Mucosa of gallbladder (tissue), 1 donor: ENCODE measurements around the gene ERAL1. TPM values are rescaled to one million over a fixed set of nuclear protein-coding genes. Genes with fewer than 3 reads are reported as not detected.
"Not testable (repeated sequence)": the region's sequence is repeated elsewhere in the genome, so short reads cannot be mapped to it uniquely, and the experiment has no call there.

Experiments
- DNase-seq: peaks from one replicate; pipeline ENCODE4 v3.0.0-alpha.2; 2020; ENCODE audit warnings: low spot score
- total RNA-seq: library from RNA; stranded (reverse); gene quantifications from one replicate; pipeline ENCODE4 v1.2.1, GENCODE V29; 2021
- donor health status: DM: no; HTN: no; CAD: no.

ERAL1 gene
- total RNA-seq, 1 donor from 2014 or later: 33.6 TPM

DNA sequence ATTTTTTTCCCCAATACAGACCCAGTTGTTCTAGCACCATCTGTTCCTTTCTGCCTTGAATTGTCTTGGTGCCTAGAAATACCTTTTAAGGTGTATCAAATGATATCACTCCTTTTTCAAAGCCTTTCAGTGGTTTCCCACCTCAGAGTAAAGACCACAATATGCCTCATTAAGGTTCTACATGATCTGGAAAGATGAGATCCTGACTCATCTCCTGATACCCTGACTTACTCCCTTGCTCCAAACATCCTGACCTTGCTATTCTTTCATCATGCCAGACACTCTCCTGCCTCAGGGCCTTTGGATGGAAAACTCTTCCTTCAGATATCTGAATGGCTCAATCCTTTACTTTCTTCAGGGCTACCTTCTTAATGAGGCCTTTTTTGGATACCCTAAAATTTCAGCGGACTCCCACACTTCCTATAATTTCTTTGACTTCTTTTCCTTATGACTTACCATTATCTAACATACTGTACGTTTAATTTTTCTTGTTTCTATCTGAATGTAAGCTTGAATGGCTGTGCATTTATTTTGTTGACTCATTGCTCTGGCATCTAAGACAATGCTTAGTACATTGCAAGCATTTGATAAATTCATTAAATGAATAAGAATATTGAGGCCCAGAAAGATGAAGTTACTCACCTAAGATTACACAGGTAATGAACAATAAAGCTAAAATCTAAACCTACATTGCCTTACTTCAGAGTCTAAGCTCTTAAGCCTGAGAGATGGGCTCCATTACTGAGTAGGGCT lies 23.5 kb downstream of the ERAL1 start:
- no peak for DNase-seq

DNA sequence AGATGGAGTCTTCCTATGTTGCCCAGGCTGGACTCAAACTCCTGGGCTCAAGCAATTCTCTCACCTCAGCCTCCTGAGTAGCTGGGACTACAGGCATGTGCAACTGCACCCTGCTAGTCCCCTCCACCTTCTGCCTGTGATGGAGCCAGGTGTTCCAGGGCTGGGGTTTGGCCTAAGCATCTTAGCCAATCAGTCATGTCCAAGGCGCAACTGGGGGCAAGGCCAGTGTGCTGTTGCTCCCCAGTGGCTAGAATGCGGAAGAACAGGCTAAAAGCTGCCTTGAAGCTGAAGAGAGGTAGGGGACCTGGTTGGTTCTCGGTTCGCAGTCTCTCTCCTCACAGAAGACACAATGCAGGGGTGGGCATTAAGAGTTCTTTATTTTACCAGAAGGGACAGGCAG lies 24.2 kb downstream of the ERAL1 start:
- no peak for DNase-seq

DNA sequence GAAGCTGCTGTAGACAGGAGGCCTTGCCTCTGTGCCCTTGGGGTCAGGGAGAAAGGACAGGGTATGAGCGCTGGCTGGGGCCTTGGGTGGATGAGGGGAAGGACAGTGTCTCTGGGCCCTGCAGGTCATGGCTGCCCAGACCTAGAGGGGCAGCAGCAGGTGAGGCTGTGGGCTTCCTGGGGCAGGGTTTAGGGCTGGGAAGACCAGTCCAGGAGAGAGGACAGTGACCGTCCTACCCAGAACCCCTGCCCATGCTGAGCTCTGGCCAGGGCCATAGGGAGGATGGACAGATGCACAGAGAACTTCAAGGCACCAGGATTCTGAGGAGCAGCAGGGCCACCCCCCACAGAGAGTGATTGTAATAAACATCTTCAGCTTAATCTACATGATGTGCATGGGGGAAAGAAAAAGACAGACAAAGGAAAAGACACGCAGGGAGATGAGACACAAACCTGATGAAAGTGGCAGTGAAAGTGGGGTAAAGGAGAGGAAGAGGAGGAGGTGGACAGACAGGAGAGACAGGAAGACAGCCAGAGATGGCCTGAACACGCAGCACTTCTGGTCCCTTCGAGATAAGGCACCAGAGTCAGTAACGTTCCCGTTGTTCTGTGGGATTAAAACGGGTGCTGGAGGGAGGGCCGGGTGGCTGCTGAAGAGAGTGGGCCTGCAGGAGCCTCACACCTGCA lies 25.2 kb downstream of the ERAL1 start:
- DNase-seq: no peak

DNA sequence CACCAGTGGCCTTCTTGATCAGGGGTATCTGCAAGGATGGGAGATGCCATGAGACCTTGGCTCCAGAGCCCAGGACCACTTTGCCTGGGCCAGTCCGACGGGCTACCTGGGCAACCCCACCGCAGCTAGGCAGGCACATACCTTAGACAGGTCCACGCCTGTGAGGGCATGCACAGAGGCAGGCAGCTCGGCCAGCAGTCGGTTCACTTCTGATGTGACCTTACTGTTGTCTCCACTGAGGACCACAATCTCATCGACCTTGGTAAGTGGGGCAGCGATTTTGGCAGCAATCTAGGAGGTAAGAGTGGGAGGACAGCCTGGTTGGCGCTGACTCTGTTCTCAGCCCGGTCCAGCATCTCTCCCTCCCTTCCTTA lies 25.7 kb downstream of the ERAL1 start:
- DNase-seq: no peak

DNA sequence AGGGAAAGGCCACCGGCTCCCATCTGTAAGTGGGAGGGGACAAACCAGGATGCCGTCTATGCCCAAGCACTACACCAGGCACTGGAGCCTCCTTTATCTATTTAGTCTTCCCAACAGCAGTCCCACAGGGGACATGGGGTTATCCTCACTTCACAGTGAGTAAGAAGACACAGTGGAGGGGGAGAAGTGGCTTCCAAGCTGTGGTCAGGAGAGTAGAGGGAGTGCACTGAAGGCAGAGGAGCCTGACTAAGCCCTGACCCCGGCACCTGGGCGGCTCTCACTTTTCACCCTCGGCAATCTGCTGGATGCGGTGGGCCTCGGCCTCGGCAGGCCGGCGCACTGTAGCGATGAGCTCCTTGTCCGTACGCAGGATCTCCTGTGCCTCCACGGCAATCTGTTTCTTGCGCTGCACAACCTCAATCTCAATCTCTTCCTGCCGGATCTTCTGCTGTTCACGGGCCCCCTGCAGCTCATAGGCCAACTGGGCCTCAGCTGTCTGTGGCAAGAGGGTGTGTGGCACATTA lies 26.8 kb downstream of the ERAL1 start:
- DNase-seq: no peak

DNA sequence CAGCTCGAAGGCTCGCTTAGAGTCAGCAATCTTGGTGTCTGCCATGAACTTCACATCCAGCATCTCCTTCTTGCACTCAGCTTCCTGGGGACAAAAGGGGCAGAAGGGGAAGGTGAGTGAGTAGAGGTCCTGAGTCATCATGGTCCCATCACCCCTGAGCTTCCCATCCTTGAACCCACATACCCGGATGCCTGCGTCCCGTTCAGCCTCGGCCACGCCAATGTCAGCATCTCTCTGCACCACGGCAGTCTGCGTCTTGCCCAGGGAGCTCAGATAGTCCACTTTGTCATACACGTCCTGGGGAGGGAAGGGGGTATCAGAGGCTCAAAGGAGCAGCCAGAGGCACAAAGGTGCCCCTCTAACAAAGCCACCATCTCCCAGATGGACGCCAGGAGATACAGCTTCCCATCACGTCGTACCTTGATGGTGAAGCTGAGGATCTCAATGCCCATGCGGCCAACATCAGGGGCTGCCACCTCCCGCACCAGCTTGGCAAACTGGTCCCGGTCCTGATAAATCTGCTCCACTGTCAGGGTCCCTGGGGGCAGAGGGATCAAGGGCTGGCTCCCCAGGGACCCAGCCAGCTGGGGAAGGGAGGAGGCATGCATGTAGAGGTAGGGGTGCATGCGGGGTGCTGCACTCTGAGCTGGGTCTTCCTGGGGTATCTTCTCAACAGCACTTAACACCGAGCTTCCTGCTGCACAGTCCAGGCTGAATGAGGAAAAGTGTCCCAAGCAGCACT lies 27.5 kb downstream of the ERAL1 start:
- no peak for DNase-seq

DNA sequence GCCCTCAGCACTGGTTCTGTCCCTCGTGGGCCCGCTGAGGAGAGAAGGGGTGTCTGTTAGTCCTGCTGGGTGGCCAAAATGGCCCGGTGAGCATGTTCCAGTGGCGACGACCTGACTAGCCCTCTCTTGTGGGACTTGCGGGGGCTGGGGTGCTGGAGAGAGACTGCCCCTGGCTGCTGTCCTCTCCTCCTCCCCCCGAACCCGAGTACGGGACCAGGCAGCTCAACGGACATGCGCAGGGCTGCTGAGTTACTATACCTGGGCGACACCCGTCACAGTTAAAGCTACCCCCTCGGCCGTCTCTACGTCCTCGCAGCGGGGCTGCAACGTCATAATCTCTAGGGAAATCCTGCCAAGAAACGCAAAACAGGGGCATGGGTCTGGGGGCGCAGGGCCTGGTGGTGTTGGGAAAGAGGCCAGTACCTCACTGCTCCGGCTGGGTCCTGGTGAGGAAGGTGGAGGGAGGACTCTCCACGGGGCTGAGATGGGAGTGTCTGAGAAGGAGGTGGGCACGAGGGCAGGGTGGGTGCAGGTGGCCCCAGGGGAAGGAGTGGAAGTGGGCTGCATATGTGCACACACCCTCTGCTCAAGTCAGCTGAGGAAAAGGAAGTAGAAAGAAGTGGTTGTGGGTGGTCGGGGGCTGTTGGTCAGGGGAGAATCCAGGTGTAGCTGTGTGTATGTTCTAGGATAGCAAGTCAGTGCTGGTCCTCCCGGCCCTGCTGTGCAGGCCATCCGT lies 29.3 kb downstream of the ERAL1 start:
- no peak for DNase-seq

DNA sequence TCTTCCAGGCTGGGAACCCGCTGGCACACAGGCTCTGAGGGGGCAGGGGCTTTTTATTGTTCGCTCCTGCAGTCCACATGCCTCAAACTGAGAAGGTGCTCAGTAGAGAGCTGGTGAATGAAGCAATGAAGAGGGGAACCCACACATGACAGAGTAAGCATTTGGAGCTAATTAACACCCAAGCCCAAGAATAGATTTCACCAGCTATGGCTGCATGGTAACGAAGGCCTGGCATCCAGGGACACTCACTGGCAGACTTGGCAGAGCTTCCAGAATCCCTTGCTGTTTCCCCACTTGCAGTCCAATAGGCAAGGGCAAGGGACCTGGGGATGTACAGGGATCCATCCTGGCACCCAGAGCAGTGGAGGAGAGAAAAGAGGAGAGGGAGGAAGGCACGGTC lies 30.5 kb downstream of the ERAL1 start:
- DNase-seq: no peak

DNA sequence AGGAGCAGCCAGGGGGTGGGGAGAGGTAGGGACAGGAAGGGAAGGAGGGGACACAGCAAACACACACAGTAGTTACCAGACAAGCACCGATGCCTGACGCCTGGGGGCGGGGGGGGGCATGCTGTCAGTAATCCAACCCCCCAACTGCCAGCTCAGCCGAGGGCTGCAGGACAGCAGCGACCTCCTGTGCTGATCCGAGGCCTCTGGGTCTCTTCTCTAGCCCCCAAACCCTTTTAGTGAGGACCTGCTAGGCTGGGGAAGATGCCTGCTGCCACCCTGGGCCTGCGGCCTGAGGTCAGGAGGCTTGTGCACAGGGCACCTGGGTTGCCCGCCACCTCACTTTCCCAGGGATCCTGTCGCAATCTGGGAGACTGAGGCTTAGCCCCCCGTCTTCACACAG lies 31.1 kb downstream of the ERAL1 start:
- DNase-seq: no peak

DNA sequence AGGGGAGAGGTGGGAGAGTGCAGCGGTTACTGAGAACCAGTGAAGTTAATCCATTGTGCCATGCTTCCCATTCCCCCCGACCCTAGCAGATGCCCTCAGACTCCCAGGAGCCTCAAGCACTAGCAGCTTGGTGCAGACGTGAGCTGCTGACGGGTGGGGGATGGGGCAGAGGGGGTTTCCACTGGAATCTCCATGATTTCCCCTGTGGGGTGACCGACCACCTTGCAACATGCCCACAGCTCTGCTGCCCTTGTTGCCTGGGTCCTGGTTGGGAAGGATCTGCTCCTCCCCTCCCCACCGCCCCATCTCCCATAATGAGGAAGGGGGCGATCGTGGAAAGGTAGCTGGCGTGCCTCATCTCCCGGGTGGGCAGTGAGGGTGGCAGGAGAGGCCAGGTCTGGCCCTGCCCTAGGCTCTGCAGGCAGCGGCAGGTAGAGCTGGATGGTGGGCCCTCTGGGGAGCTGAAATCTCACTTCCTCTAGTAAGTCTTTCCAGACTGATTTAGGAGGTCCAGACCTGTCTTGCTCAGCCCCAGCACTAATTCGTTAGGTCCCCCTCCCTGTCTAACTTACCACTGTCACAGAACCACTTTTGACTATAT lies 33.2 kb downstream of the ERAL1 start:
- no peak for DNase-seq

DNA sequence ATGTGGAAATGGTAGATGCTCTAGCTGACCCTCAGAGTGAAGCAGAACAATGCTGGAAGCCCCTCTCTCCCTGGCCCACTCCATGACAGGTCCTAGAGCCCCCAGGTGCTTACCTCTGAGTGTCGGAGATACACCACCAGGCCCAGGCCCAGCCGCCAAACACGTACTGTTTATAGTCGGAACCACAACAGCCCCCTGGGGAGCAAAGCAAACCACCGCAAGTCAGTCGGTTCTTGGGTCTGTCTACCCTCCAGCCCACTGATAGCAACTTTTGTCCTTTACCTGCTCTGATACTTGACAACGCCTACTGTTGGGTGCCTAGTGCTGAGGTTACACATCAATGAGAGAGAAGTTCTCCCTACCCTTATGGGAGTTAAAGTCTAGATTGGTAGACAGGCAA lies 34.0 kb downstream of the ERAL1 start:
- DNase-seq: no peak

DNA sequence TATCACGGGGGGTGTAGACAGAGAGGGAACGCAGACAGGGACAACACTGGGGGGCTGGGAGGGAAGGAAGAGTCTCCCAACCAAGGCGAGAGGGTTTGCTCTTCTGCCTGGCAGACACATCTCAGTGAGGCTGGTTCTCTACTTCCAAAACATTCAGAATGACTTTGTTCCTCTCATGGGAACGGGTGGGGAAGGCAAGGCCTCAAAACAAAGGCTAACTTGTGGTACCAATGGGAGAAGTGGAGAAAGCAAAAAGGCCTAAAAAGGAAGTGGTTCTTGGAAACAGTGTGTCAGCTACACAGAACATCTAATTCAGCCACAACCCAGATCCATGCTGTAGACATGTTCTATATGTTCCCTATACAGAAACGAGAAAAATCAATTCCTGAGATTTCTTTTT lies 35.2 kb downstream of the ERAL1 start:
- DNase-seq: no peak

DNA sequence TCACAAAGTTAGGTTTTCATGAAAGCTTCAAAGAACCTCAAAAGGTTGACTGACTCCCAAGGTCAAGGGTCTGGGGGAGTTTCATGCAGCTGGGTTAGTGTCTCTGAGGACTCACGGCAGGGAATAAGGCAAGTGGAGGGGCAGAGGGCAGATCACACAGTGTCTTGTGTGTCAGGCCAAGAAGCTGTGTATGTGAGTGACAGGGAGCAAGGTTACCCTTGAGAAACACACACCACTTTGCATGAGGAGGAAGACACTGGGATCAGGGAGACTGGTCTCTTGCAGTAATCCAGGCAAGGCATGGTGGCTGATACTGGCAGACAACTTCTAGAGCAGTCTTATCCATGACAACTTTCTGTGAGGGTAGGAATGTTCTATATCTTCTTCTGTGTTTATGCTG lies 36.4 kb downstream of the ERAL1 start:
- DNase-seq: no peak

DNA sequence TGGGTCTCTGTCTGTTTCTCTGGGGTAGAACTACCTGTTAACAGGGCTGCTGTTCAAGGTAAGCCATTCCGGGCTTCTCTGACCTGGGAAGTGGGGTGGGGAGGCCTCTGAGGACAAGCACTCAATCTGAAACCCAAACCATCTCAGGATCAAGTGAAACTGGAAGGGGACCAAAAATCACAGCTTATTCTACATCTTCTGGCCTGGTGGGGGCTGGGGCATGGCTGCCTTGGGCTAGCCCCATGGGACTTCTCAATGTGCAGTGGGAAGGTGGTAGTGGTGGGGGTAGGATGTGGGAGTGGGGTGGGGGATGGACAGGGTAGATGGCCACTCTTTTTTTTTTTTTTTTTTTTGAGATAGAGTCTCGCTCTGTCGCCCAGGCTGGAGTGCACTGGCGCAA lies 37.2 kb downstream of the ERAL1 start:
- DNase-seq: no peak

DNA sequence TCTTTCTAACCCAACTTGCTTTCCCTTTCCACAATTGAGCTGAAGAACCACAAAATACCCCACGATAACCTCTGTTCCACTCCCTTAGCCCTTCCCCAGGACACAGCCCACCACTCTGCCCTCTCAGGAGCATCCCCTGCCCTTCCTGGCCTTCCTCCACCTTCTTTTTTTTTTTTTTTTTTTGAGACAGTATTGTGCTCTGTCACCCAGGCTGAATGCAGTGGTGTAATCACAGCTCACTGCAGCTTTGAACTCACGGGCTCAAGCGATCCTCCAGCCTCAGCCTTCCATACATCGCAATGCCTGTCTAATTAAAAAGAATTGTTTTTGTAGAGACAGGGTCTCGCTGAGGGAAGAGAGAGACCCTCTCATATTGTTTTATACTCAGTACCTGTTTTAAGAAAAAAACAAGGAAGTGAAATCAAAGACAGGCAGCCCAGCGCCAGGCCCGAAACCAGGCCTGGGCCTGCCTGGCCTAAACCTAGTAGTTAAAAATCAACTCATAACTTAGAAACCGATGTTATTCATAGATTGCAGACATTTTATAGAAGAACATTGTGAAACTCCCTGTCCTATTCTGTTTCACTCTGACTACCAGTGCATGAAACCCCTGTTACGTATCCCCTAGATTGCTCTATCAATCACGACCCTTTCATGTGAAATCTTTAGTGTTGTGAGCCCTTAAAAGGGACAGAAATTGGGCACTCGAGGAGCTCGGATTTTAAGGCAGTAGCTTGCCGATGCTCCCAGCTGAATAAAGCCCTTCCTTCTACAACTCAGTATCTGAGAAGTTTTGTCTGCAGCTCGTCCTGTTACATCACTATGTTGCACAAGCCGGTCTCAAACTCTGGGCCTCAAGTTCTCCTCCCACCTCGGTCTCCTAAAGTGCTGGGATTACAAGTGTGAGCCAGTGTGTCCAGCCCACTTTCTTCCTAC lies 38.7 kb downstream of the ERAL1 start:
- DNase-seq: not testable (repeated sequence)

DNA sequence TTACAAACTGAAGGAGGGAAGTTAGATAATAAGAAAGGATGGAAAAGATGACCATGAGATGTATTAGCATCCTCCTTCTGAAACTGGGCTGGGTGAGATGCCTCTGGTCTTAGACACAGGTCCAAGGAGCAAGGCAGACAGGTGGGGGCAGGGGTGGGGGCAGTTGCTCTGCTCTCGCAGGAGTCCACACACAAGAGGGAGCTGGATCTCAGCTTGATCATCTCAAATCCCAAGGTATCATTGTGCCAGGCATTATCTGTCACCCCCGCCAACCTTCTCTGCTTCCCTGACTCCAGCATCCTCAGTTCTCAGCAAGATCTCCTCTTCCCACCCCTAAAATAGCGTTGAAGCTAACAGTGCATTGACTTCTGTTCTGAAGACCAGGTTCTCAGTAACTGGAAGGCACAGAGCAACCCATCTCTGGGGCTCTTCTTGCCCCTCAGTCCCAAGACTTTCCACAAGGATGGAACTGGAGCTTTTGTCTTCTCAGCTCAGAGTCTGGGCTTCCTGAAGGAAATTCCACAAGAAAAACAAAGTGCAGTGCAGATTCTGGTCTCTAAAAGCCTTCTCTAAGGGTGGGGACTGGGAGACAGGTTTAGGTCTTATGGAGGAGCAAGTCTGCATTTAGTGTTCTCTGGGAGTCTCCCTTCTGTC lies 41.1 kb downstream of the ERAL1 start:
- DNase-seq: no peak

DNA sequence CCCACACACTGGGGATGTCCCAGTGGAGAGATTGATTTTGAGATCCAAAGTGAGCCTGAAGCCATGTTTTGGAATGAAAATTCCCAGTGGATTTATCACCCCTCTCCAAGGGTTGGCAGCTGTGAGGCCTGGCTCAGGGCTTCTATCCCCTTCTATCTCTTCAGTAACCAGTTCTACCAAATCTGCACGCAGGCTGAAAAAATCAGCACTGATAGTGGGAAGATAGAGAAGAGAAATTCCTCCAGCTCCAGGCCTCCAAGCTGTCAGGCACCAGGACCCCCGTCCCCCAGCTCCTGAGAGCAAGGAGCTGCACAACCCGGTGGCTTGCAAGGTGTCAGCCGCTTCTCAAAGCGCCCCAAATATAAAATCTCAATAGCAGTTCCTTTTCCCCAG lies 41.7 kb downstream of the ERAL1 start:
- DNase-seq: no peak

DNA sequence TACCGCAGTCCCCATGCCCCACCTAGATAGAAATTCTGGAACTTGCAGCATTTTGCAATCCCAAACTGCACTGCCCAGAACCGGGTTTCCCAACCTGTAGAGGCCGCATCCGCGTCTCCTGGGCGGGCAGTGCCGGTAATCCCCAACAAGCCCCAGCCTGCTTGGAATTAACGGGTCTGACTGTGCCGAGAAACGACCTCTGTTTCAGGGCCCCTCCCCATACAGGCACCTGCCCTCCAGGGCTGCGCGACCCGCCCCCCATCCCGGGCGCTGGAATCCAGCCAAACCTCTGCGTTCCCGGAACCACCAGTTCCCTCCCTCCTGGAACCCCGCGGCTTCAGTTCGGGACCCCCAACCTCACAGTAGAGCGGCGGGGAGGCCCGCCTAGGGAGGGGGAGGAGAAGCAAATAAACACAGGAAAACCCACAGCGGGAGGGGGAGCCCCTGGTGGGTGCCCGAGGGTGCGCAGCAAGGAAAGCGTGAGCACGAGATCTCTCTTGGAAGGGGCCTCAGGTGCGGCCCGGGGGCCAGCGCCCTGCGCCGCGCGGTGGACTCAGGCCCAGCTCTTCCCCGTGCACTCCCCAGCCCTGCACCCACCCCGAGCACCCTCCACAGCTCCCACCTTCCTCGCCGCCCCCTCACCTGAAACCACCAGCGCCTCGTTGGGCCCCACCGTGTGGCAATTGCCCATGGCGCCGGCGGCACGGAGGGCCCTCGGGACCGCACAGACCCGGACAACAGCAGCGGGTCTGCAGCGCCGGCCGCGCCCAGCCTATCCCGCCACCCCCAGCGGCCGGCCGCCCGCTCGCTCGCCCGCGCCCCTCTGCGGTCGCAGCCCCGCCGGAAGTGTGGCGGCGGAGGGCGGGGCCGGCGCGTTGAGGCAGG lies 42.3 kb downstream of the ERAL1 start, which contains the start of gene FLOT2:
Gene FLOT2, minus strand, starts transcription at position 850 of the 885 bp plus-strand sequence. Its CDS starts 159 bp downstream, at position 691.
- peak; percentile 30 for DNase-seq
